ENCODE data around the gene SCPEP1. TPM values are rescaled to one million over a fixed set of nuclear protein-coding genes. Genes with fewer than 3 reads are reported as not detected.
"Not testable (repeated sequence)": the region's sequence is repeated elsewhere in the genome, so short reads cannot be mapped to it uniquely, and the experiment has no call there.

SCPEP1 gene
- total RNA-seq, 2 donors from 2014 or later, result 71.8 to 85.0 TPM

- intact Hi-C loops (cut with DNase I), result no loop called here
- no peak for DNase-seq (ENCODE audit: low spot score)
These were observed 28.3 kb upstream of the SCPEP1 start for GRCh38 chr17:56949595-56949994.

DNA sequence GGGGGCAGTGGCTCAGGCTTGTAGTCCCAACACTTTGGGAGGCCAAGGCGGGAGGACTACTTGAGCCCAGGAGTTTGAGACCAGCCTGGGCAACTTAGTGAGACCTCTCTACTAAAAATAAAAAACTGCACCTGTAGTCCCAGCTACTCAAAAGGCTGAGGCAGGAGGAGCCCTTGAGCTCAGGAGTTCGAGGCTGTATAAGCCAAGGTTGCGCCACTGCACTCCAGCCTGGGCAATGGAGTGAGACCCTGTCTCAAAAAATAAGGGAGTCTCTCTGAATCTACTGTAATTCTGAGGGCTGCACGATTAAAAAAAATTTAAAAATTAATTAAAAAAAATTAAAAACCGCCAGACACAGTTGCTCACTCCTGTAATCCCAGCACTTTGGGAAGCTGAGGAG is 20.9 kb upstream of the SCPEP1 start:
- intact Hi-C loops (cut with DNase I), result no loop called here
- DNase-seq (ENCODE audit: low spot score), result no peak

DNA sequence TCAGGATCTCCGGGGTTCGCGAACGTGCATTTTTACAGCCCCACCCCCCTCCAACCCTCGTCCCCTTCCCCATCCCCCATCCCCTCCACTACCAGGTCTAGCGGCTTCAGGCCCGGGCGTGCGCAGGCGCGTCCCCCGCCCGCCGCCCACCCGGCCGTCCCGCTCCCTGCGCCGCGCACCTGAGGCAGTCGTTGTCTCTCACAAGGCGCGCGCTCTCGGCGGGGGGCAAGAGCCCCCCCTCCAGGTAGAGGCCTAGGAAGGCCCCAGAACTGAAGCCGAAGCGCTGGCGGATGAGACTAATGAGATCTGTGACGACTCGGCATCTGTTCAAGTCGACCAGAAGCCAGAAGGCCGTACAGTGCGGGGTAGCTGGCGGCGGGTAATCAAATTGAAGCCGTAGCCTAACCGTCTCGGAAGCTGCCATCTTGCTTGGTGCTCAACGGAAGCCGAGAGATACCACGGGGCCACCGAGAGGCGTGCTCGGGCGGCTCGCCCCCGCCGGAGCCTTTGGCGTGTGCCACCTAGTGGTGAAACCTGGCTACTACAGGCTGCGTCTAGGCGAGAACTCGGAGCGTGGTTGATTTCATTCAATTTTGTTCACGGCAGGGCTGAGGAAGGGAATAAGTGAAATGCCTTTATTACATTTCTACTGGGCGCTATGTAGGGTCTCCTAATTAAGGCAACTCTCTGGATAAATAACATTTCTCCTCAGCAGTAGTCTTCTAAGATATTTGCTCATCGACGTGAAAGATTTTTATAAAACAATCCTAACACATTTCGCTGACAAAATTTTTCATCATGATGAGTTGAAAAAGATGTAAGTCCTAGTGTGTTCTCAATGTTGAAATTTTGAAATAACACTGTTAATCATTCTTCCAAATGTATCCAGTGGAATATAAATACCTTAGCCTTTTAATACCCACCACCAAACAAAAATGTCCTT is 17.1 kb upstream of the SCPEP1 start, which contains the start of gene COIL:
COIL (minus strand) TSS at position 455 of the 943 bp plus-strand sequence; CDS start at position 424, 31 bp downstream.
- DNase-seq (ENCODE audit: low spot score), result peak; percentile 98
- intact Hi-C loops (cut with DNase I), result no loop called here

- DNase-seq (ENCODE audit: low spot score); intact Hi-C loops (cut with DNase I): not testable (repeated sequence)
These were observed 12.7 kb upstream of the SCPEP1 start for GRCh38 chr17:56965241-56965640.

GRCh38 chr17:56965681-56966080 is 12.2 kb upstream of the SCPEP1 start:
- intact Hi-C loops (cut with DNase I); DNase-seq (ENCODE audit: low spot score): not testable (repeated sequence)

- intact Hi-C loops (cut with DNase I), result no loop called here
- DNase-seq (ENCODE audit: low spot score), result no peak
These were observed 11.6 kb upstream of the SCPEP1 start for GRCh38 chr17:56966338-56966737.

- no peak for DNase-seq (ENCODE audit: low spot score)
- intact Hi-C loops (cut with DNase I), result no loop called here
These were observed 7.0 kb upstream of the SCPEP1 start for GRCh38 chr17:56970974-56971373.

DNA sequence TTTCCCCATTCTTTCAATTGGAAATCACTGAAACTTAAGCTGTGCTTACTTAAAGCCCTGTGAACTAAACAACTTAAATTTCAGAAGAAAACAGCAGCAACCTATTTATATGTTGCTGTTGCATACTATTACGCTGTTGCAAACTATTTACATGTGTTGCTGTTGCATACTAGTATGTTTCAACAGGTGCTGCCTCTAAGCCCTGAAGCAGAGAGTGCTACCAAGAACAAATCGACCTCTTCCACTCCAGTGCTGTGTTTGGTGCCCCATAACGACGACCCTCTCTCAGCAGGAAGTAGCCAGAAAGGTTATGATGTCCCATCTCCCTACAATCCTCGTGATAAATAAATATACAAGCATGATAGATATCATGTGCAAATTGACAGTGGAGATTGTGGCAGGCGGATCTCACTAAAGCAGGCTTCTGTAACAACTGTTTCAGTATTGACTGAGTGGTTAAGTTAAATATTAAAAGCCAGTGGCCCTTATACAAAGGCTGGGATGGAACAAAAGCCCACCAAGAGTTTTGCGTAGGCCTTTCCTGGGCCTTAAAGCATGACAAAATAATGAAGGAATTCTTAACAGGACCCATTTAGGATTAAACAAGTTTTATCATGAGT is 5.7 kb upstream of the SCPEP1 start:
- no peak for DNase-seq (ENCODE audit: low spot score)
- intact Hi-C loops (cut with DNase I), result no loop called here

DNA sequence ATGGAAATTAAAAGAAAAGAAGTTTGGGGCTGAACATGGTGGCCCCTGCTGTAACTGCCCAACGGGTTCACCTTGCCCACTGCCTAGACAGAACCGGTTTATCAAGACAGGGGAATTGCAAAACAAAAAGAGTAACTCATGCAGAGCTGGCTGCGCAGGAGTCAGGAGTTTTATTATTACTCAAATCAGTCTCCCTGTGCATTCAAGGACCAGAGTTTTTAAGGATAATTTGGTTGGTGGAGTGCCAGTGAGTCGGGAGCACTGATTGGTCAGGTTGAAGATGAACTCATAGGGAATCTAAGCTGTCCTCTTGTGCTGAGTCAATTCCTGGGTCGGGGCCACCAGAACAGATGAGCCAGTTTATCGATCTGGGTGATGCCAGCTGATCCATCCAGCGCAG is 4.4 kb upstream of the SCPEP1 start:
- intact Hi-C loops (cut with DNase I), result no loop called here
- no peak for DNase-seq (ENCODE audit: low spot score)

DNA sequence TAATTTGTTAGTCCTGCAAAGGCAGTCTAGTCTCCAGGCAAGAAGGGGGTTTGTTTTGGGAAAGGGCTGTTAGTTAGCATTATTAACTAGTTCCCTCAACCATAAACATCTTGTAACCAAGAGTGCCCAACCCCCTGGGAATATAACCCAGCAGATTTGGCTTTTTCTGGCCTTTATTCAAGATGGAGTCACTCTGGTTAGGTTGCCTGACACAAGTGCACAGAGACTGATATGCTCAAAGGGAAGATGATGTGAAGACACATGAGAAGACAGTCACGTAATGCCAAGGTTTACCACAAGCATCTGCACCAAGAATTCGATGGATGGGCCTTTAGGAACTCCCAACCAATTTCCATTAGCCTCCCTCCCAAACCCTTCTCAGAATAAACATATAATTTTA is 3.9 kb upstream of the SCPEP1 start:
- DNase-seq (ENCODE audit: low spot score), result no peak
- intact Hi-C loops (cut with DNase I), result no loop called here

- no peak for DNase-seq (ENCODE audit: low spot score)
- intact Hi-C loops (cut with DNase I), result no loop called here
These were observed 2.3 kb upstream of the SCPEP1 start for GRCh38 chr17:56975656-56976055.

GRCh38 chr17:56976941-56977608 is 856 bp upstream of the SCPEP1 start:
- intact Hi-C loops (cut with DNase I), result no loop called here
- no peak for DNase-seq (ENCODE audit: low spot score)

DNA sequence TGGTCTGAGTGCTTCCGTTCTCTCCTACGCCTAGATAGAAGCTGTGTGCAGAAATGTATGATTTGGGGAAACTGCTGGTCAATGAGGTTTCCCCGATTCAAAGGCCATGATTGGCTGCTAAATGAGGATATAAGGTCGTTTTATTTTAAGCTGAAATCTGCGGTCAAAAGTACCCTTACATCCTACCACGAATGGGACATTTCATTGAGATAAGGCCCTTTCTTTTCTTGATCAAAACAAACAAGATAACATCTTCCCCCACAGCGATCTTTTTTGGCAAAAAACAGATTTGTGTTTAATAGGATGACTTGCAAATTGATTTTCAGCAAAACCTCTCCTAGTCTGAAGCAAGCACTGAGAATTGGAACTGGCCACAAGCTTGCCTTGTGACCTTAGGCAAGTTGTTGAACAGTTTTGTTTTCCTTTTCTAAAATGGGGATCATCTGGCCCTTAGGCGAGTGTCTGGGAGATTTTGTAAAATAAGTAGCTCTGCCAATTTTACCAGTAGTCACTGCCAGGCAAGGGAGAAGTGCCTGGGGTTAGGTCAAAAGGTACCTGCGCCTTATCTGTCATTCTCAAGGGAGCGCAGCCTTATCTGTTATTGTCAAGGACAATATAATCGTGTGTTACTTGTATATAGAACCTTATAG is 635 bp downstream of the SCPEP1 start:
- intact Hi-C loops (cut with DNase I), result no loop called here
- no peak for DNase-seq (ENCODE audit: low spot score)

DNA sequence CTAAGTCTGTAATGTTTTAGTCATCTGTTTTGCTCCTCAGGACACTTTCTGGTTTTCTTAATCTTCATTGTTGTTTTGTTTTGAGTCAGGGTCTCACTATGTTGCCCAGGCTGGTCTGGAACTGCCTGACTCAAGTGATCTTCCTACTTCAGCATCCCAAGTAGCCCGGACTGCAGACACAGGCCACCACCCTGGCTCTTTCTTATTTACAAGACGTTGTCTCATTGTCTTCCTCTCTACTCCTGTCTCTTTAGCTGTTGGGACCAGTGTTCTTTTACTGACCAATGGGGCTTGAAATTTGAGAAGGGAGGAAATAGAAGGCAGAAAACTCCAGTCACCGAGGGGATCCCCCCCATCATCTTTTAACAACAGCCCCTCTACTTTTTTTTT is 1.2 kb downstream of the SCPEP1 start:
- no peak for DNase-seq (ENCODE audit: low spot score)

DNA sequence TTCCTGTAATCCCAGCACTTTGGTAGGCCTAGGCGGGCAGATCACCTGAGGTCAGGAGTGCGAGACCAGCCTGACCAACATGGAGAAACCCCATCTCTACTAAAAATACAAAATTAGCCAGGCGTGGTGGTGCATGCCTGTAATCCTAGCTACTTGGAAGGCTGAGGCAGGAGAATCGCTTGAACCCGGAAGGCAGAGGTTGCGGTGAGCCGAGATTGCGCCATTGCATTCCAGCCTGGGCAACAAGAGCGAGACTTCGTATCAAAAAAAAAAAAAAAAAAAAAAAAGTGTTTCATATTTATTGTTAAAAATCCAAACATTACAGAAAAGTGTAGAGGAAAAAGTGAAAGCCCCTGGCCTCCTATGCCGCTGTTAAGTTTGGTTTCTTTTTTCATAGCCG is 2.6 kb downstream of the SCPEP1 start:
- intact Hi-C loops (cut with DNase I), result not testable (repeated sequence)

More for the DNA sequence above, 1.2 kb downstream of the SCPEP1 start:
- intact Hi-C loops (cut with DNase I), result no loop called here

DNA sequence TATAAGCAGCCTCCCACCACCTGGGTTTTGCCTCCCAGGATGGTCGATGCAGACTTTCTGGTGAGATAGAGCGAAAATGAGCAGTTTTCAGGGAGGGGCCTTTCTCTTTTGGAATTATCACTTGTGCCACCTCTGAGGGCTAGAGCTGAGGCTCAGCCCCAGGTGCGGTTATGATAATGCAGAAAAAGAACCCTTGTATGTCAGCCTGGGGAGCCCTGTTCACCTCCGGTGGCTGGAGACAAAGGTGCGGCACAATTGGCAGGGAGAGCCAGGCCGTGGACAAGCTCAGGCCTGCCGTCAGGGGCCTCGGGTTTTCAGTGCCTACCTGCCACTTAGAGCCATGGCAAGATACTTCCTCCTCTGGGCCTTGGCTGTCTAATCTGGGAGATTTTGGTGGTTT is 4.4 kb downstream of the SCPEP1 start:
- DNase-seq (ENCODE audit: low spot score), result no peak
- intact Hi-C loops (cut with DNase I), result no loop called here

More for the DNA sequence above, 2.6 kb downstream of the SCPEP1 start:
- not testable (repeated sequence) for DNase-seq (ENCODE audit: low spot score)

- intact Hi-C loops (cut with DNase I), result no loop called here
- DNase-seq (ENCODE audit: low spot score), result no peak
These were observed 5.4 kb downstream of the SCPEP1 start for GRCh38 chr17:56983366-56983765.

DNA sequence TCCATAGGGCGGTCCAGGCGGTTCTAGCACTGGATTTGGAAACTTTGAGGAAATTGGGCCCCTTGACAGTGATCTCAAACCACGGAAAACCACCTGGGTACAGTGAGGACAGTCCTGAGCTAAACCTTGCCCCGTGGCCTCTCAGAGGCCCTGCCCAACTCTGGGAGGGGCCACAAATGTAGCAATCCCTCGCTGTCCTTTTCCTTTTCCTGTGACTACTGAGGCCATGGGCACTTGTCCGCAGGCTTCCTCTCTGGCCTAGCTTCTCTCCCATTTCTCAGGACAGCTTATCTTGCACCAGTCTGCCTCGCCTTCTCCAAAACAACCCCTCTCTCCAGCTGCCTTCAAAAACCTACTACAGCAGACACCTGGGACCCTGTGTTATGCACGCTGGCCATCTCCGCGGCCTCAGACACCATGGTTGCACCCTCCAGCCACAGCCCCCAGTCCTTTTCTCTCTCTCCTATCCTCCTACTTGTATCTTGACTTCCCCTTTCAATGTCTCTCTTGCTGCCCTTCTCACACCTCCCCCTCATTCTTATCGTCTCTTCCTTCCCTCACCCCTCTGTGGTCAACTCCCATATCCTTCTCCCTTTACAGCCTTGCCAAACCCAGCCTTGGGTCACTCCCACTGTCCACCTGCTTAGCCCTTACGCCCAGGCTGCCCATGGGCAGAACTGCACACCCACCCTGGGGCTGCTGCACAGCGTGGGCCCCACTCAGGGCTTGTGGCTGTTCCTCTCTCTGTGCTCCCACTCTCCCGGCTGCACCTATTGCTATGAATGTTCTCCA is 7.6 kb downstream of the SCPEP1 start:
- intact Hi-C loops (cut with DNase I), result no loop called here
- DNase-seq (ENCODE audit: low spot score), result no peak
